Adipose tissue (tissue), 3 donors: ENCODE measurements around the gene EHHADH. TPM values are rescaled to one million over a fixed set of nuclear protein-coding genes. Genes with fewer than 3 reads are reported as not detected.

Source experiments
- H3K27ac ChIP-seq: one replicate; pipeline ENCODE4 v1.5.1; 2013; ENCODE audit warnings: low read depth, low read length
- WGBS, 3 donors: extraction: QIAGEN DNeasy Blood & Tissue Kit; methylation state at CpG; one replicate each; pipeline ENCODE4 v1.1.7; 2013; 5-methylcytosine and 5-hydroxymethylcytosine counted together
- polyA plus RNA-seq, 3 donors: library from polyadenylated mRNA; stranded (reverse); fragments of 200-250 nt; gene quantifications; one replicate each; pipeline ENCODE4 v1.2.3, GENCODE V29; 2013
- donor health status: healthy with polysubstance abuse.
- donor health status: Bipolar disorder and iron deficiency.
- donor health status: healthy.

Gene EHHADH
- polyA plus RNA-seq, 3 donors = 3.6 to 6.8 (median 4.8) TPM

DNA sequence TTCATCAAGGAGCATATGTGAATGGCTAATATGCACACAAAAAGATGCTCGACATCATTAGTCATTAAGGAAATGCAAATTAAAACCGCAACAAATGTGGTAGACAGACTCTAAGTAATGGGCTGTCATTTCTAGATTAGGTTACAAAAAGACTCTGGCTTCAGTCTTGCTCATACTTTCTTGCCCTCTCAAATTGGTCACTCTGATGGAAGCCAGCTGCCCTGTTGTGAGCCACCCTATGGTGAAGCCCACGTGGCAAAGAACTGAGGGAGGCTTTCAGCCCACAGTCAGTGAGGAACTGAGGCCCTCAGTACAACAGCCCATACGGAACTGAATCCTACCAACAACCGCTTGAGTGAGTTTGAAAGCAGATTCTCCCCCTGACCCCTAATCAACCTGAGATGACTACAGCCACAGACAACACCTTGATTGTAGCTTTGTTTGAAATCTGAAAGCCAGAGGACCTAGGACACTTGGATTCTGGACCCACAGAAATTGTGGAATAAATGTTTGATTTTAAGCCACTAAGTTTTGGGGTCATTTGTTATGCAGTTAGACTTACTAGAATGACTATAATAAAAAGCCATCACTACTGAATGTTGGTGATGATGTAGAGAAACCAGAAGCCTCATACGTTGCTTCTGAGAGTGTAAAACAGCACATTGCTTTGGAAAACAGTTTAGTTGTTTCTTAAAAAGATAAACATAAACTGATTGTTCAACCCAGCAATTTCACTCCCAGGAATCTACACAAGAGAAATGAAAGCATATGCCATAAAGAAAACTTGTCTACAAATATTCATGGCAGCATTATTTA is 45.7 kb downstream of the EHHADH start:
- WGBS, 3 donors = 84 to 92% (median 86%) methylated on average over 6 of the region's 6 CpGs
- H3K27ac ChIP-seq = no peak overlapping the region

DNA sequence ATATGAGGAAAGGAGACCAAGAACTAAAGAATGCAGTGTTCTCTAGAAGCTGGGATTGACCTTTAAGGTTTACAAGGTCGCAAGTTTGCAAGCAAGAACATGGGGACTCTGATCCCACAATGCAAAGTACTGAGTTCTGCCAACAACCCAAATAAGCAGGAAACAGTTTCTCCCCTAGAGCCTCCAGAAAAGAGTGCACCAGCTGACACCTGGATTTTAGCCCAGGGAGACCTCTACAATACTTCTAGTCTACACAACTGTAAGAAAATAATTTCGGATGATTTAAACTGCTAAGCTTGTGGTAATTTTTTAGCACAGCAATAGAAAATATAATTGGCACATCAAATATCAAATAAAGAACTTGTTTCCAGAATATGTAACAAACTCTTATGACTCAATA is 46.4 kb downstream of the EHHADH start:
- no peak overlapping the region for H3K27ac ChIP-seq
- WGBS, 3 donors = 86 to 91% (median 89%) methylated on average over 2 of the region's 2 CpGs

DNA sequence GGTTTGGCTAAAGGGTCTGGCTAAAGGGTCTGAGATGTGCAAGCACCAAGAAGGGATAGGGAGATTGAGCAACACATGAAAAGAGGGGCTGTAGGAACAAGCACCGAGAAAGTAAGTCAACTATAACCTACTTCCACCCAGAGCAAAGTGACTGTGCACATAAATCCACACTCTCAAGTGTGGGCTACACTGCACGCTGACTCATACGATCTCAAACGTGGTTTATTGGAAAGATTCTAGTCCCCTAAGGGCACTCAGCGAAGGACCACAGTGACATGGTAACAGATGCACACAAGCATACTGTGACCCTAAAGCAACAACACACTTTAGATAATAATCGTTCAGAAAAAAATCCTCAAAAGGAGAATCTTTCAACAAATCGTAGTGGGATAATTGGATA is 48.0 kb downstream of the EHHADH start:
- H3K27ac ChIP-seq = no peak overlapping the region
- WGBS, 3 donors = 84 to 96% (median 84%) methylated on average over 7 of the region's 7 CpGs

DNA sequence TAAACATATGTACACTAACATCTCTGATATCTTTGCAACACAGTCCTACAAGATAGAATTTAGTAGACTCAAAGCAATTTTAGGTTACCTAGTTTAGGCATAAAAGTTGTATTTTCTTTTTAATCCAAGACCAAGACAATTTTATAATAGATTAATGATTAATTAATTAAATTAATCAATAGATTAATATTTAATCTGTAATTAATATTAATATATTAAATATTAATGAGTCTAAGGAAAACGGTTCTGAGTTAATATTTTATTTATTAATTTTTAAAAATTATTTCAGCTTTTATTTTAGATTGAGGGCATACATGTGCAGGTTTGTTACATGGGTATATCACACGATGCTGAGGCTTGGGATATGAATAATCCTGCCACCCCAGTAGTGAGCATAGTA is 49.0 kb downstream of the EHHADH start:
- H3K27ac ChIP-seq = no peak overlapping the region
- 81 to 91% (median 89%) methylated on average over 2 of the region's 2 CpGs for WGBS, 3 donors

DNA sequence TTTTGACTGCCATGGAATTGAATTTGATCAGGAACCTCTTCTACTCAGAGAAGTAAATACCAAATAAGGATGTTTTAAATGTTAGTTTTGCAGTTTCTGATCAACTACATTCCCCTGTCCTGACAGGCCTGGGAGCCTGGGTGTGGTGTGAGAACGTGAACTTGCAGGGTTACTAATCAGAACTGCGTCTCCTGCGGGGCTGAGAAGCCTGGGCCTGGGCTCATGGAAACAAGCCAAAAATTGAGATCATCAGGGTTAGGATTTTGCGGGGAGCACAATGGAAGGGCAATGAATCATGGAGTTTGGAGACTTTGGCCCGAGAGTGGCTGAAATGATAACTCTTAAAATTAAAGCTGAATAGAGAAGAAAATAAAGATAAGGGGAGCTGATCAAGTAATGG is 53.2 kb downstream of the EHHADH start:
- 60 to 66% (median 65%) methylated on average over 5 of the region's 5 CpGs for WGBS, 3 donors
- no peak overlapping the region for H3K27ac ChIP-seq

DNA sequence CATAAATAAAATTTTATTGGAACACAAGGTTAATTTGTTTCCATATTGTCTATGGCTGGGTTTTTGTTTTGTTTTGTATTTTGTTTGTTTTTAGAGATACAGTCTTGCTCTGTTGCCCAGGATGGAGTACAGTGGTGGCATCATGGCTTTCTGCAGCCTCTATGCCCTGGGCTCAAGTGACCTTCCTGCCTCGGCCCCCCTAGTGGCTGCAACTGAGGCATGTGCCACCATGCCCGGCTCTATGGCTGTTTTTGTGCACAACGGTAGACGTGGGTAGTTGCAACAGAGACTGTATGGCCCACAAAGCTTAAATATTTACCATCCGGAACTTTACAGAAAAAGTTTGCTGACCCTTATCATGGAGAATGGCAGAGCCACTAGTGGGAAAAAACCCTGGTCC is 54.2 kb downstream of the EHHADH start:
- no peak overlapping the region for H3K27ac ChIP-seq
- 87 to 97% (median 91%) methylated on average over 5 of the region's 5 CpGs for WGBS, 3 donors

DNA sequence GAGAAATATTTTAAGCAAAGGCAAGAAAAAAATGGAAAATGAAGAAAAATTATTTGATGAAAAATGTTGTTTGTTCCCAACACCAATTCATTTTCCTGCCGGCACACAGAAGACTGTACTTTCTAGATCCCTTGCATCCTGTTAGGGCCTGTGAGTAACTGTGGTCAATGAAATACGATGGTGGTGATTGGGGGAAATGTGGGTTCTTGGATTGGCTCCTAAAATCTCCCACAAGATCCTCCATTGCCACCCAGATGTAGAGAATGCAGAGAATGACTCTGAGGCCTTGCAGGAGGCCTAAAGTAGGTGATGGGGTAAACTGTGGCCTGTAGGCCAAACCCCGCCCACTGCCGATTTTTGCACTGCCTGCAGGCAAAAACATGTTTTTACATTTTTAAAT is 54.6 kb downstream of the EHHADH start:
- H3K27ac ChIP-seq = no peak overlapping the region
- WGBS, 3 donors = 91 to 98% (median 97%) methylated on average over 4 of the region's 4 CpGs

DNA sequence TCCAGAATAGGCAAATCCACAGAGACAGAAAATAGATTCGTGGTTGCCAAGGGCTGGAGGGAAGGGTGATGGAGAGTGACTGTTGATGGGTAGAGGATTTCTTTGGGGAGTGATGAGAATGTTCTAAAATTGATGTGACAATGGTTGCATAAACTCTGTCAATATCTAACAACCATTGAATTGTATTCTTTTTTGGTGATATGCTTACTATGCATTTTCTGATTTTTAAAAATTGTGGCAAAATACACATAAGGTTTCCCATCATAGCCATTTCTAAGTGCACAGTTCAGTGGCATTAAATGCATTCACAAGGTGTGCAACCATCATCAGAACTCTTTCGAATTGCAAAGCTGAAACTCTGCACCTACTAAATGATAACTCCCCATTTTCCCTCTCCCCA is 56.8 kb downstream of the EHHADH start:
- 90 to 94% (median 93%) methylated on average over 2 of the region's 2 CpGs for WGBS, 3 donors
- H3K27ac ChIP-seq = no peak overlapping the region

DNA sequence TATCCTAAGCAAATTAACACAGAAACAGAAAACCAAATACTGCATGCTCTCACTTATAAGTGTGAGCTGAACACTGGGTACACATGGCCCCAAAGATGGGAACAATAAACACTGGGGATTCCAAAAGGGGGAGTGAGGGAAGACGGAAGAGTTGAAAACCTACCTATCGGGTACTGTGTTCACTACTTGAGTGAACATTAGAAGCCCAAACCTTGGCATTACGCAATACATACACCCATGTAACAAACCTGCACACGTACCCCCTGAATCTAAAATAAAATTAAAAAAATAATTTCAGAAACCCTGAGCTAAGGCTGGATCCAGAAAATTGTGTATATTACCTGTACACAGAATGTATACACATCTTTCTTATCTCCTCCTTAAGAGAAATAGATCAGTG is 58.2 kb downstream of the EHHADH start:
- 95 to 96% (median 96%) methylated on average over 4 of the region's 4 CpGs for WGBS, 3 donors
- H3K27ac ChIP-seq = no peak overlapping the region

DNA sequence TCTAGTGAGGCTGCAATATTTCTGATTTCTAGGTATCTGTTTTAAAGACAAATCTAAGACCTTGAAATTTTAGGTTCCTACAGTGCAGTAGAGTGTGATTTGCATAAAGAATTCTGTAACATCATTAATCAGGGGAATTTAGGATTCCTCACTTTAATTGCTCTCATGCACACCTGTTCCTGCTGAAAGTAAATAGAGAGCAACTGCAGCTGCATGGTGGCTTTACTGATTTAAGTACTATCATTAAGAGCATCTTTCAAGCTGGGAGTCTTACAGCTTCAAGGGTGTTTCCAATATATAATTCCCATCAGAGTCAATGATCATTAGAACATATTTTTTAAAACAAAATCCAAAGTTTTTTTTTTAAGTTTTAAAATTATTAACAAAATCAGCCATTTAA is 65.0 kb downstream of the EHHADH start:
- H3K27ac ChIP-seq = no peak overlapping the region

DNA sequence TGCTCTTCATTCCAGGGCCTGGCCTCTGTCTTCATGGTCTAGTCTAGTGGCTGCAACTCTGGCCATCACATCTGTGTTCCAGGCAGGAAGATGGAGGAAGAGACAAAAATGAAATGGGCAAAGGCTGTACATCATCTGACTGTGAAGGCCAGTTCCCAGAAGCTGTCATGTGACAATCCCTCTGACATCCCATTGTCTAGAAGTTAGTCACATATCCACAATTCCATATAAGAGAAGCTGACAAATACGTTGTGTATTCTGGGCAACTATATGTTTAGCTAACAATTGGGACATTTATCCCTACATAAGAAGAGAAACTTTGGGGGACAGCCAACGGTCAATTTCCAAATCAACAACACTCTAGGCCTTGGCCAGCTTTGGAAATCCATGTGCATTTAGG is 66.5 kb downstream of the EHHADH start:
- WGBS, 3 donors = 86 to 91% (median 88%) methylated on average over 2 of the region's 2 CpGs
- H3K27ac ChIP-seq = no peak overlapping the region

DNA sequence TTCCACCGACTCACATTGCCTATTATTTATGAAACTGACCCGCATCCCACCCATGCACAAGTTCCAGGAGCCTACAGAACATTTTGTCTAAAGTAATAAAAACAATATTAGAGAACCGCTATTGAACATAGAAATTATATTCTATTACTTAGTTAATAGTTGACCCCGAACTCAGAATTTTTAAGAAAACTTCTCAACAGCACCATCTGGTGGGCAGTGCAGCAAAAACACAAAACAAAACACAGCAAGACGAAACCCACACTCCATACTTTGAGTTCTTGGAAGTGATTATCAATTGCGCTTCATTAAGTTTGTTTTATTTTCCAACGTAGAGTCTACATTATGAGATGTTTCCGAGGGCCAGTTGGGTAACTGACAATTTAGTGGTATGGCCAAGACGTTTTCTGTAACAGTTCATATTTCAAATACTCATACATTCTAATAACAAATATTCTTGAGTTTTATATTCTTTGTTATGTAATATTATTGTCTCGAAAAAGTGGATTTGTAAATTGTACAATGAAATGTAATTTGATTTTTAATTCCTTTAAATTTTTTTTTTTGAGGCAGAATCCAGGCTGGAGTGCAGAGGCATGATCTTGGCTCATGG is 77.0 kb downstream of the EHHADH start:
- 18 to 24% (median 18%) methylated on average over 10 of the region's 10 CpGs for WGBS, 3 donors
- H3K27ac ChIP-seq = no peak overlapping the region

DNA sequence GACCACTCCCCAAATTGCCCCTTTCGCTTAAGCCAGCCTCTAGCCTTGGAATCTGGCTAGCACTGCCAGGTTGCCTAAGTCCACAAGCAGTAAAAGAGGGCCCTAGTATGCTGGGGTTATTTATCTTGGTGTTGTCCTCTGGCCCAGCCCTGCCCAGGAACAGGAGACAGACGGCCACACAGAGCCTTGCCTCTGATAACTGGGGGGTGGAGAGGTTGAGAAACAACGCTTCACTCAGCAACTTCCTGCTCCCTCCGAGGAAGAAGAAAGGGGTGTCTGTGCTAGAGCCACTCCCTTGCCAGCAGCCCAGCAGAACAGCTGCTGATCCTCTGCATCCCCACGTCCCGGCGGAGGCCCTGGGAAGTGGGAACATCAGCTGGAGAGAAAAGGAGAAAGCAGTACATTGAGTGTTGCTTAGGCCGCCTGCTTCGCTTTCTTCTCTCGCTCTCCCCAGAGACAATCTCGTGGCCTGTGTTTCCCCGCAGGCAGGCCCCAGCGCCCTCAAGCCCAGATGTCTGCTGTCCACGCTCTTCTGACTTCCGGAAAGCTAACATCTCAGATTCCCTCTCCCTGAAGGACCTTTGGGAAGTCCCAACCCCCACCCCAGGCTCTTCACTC is 78.4 kb downstream of the EHHADH start:
- 30 to 51% (median 34%) methylated on average over 15 of the region's 15 CpGs for WGBS, 3 donors

DNA sequence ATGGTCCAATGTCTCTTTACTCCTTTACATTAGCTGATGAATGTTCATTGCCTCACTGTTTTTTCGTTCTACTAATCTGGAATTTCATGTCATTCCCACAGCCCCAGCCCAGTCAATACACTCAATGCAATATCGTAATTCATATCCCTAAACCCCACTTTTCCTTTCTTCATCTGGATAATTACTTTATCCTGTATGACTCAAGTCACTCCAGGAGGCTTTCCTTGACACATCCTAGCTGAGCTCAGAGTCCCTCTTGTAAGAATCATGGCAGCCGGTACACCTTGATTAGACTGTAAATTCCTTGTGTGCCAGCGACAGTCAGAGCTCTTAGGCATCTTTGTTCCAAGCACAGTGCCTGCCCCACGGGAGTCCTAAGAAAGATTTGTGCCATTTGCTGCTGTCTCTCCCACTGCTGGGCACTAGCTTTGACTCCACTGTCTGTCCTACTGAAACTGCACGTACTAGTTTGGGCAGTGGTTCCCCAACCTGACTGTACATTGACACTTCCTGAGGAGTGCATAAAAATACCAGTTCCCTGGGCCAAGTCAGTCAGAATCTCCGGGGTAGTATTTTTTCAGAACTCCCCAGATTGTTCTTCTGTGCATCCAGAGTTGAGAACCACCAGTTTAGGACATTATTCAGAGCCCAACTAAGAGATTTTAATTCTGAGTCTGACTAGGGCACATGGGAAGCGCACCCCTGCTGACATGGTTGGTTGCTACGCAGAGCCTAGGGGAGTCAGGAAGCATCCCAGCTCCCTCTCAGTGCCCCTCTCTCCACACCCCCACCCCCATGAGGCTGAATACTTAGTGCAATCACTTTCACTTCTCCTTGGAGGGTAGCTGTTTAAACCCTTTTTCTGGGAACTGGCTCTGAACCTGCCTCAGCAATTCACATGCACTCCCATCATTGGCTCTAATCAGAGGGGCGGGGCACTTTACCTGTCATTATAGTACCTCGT is 81.5 kb downstream of the EHHADH start:
- WGBS, 3 donors = 73 to 85% (median 84%) methylated on average over 11 of the region's 11 CpGs

More for the DNA sequence above, 78.4 kb downstream of the EHHADH start:
- H3K27ac ChIP-seq = no peak overlapping the region

DNA sequence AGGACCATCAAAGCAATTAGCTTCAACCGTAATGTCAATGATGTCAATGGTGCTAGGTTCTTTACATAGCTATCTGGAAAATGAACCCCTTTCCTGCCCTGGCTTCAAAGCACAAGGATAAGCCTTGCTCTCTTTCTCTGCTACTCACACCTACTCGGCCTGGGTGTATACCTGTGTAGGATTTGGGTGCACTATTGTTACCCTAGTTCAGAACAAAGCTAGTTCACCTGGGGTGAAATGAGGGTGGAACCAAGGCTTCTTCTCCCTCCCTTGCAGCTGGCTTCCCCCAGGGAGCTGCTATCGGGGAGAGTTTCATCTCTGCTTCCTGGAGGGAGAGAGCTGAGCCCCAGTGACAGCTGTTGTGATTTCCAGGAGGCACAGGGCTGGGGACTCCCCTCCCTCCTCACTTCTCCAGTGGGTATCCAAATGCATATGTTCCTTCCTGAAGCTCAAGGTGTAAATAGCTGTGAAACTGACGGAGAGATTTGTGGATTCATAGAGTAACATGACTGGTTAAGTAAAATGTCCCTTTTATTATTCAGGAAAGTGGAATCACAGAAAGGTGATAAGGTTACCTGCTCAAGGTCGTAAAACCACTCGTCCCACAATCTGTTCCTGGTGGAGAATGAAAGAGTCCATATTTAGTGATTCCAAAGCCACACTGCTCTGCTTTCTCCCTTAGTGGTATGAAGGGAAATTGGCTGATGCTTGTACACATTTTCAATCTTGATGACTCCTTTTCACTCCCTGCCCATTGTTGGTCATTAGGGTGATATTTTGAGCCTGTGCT is 89.2 kb downstream of the EHHADH start:
- H3K27ac ChIP-seq = no peak overlapping the region
- WGBS, 3 donors = 54 to 76% (median 73%) methylated on average over 6 of the region's 6 CpGs

More for the DNA sequence above, 81.5 kb downstream of the EHHADH start:
- no peak overlapping the region for H3K27ac ChIP-seq

DNA sequence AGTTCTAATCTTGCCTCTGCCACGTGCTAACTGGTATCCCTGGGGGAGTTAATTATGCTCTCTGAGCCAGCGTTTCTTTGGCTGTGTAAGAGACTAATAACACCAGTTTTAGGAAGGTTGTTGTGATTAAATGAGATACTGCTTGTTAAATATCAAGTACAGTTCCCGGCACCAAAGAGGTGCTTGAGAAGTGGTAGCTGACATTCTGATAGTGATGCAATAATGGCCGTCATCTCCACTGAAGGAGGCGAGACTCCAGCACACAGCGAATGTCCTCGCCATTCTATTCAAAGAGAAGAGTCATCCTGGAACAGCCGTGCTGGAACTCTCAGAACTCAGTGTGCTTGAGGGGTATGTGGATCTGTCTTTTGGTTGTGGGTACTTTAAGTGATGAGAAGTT is 91.2 kb downstream of the EHHADH start:
- WGBS, 3 donors = 80 to 85% (median 84%) methylated on average over 8 of the region's 8 CpGs
- no peak overlapping the region for H3K27ac ChIP-seq

DNA sequence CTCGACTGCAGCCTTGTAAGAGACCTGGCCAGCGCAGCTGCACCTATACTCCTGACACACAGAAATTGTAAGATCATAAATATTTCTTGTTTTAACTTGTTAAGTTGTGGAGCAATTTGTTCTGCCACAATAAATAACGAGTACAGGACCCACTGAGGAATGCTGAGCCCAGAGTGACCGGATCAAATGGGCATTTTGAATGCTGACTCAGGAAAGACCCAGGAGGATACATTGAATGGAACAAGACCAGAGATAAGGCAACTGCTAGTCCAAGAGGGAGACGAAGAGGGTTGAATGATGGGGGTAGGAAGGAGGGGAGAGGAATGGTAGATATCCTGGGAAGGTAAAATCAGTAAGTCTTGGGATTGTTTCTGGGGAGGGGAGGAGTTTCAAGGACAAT is 92.1 kb downstream of the EHHADH start:
- H3K27ac ChIP-seq = no peak overlapping the region
- WGBS, 3 donors = 72 to 82% (median 77%) methylated on average over 5 of the region's 5 CpGs

DNA sequence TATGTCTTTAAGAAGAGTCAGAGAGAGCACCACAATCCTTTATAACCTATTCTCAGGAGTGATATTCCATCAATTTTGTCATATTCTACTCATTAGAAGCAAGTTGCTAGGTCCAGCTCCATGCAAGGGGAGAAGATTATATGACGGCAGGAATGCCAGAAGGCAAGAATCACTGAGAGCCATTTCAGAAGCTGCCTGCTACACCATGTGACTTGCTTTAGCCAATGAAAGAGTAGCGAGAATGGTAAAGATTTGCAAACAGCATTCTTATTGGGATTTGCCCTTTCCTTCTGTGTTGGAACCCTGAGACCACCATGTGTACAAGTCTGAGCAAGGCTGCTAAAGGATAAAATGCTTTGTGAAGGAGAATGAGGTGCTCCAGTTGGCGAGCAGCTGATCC is 96.5 kb downstream of the EHHADH start:
- 89 to 92% (median 91%) methylated on average over 3 of the region's 3 CpGs for WGBS, 3 donors
- H3K27ac ChIP-seq = no peak overlapping the region
